ENCODE results near the gene NAA15. TPM values are rescaled to one million over a fixed set of nuclear protein-coding genes. Genes with fewer than 3 reads are reported as not detected.
"Not testable (repeated sequence)": the region's sequence is repeated elsewhere in the genome, so short reads cannot be mapped to it uniquely, and the experiment has no call there.

NAA15 gene
- polyA plus RNA-seq, 1 of the 3 experiments (the other 2 are of a cell fraction) = 7.1 TPM

DNA sequence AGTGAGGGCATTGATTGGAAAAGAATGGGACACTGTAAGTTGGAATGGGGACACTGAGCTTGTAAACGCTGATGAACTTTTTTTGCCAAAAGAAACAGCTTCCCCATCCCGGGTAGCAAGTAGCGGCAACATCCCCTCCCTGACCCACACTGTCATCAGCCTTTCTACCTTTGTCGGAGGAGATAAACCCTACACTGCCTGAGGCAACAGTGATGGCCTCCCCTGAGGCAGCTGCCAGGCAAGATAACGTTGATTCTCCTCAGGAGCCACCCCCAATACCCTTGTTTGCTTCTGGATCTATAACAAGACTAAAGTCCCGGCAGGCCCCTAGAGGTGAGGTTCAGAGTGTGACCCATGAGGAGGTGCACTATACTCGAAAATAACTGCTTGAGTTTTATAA, 142.4 kb downstream of the NAA15 start:
- no peak for DNase-seq
- Histone ChIP-seq H3K9me3 (peaks cover 10% of the 10 kb centered on the region), H3F3A (replicated peaks; ENCODE audit: insufficient read depth) (no peaks in the 10 kb centered on the region), H3K9me2 (no peaks in the 10 kb centered on the region), H3K27ac (ENCODE audit: low read depth in 2 of 2, low read length in 1 of 2) (no peak overlapping the region), H3K9ac (no peak overlapping the region), H3K36me3 (replicated peaks in 1 of 2; ENCODE audit: control insufficient read depth in 1 of 2, insufficient read depth in 2 of 2, low read length in 1 of 2) (no peaks in the 10 kb centered on the region), H3K79me2 (ENCODE audit: insufficient read depth) (no peaks in the 10 kb centered on the region), H3K4me1 (ENCODE audit: control insufficient read depth in 1 of 2, insufficient read depth in 2 of 2, low read depth in 1 of 2, low read length in 1 of 2) (no peaks in the 10 kb centered on the region), H3K4me3 (ENCODE audit: low read depth in 2 of 2, low read length in 1 of 2) (no peak overlapping the region), H4K20me1 (ENCODE audit: insufficient read depth) (no peaks in the 10 kb centered on the region), H3K27me3 (ENCODE audit: insufficient read depth) (no peaks in the 10 kb centered on the region), H3K4me2 (no peak overlapping the region), H2AFZ (ENCODE audit: low read depth) (no peak overlapping the region)
- TF ChIP-seq NFIC (IDR thresholded peaks at IDR 0.05; ENCODE audit: borderline replicate concordance) = no peak
- TF ChIP-seq SMC3 (IDR thresholded peaks at IDR 0.05; ENCODE audit: low read depth, low read length) = no peak
- TF ChIP-seq, protein P1, sequence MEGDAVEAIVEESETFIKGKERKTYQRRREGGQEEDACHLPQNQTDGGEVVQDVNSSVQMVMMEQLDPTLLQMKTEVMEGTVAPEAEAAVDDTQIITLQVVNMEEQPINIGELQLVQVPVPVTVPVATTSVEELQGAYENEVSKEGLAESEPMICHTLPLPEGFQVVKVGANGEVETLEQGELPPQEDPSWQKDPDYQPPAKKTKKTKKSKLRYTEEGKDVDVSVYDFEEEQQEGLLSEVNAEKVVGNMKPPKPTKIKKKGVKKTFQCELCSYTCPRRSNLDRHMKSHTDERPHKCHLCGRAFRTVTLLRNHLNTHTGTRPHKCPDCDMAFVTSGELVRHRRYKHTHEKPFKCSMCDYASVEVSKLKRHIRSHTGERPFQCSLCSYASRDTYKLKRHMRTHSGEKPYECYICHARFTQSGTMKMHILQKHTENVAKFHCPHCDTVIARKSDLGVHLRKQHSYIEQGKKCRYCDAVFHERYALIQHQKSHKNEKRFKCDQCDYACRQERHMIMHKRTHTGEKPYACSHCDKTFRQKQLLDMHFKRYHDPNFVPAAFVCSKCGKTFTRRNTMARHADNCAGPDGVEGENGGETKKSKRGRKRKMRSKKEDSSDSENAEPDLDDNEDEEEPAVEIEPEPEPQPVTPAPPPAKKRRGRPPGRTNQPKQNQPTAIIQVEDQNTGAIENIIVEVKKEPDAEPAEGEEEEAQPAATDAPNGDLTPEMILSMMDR (IDR thresholded peaks at IDR 0.05) = no peak
- TF ChIP-seq GATA2 (CRISPR knock-in tag; IDR thresholded peaks at IDR 0.05) = no peak
- TF ChIP-seq FOSL2 (IDR thresholded peaks at IDR 0.05; ENCODE audit: borderline replicate concordance, low read depth) = no peak
- no peak for TF ChIP-seq FOXJ3 (CRISPR knock-in tag; IDR thresholded peaks at IDR 0.05)
- no peak for TF ChIP-seq ELF1 (IDR thresholded peaks at IDR 0.05)
- no peak for TF ChIP-seq TEAD4 (IDR thresholded peaks at IDR 0.05; ENCODE audit: borderline replicate concordance, insufficient read depth)
- no peak for TF ChIP-seq EP300 (IDR thresholded peaks at IDR 0.05; ENCODE audit: borderline replicate concordance in 1 of 2, low read depth in 1 of 2, low read length in 1 of 2)
- TF ChIP-seq RAD21 (IDR thresholded peaks at IDR 0.05; ENCODE audit: low read length) = no peak
- TF ChIP-seq TCF12 (IDR thresholded peaks at IDR 0.05) = no peak
- TF ChIP-seq POLR2AphosphoS5 (IDR thresholded peaks at IDR 0.05; ENCODE audit: low read depth, low read length) = no peak
- no peak for TF ChIP-seq MXI1 (IDR thresholded peaks at IDR 0.05; ENCODE audit: low read depth, low read length)
- TF ChIP-seq, protein P2, sequence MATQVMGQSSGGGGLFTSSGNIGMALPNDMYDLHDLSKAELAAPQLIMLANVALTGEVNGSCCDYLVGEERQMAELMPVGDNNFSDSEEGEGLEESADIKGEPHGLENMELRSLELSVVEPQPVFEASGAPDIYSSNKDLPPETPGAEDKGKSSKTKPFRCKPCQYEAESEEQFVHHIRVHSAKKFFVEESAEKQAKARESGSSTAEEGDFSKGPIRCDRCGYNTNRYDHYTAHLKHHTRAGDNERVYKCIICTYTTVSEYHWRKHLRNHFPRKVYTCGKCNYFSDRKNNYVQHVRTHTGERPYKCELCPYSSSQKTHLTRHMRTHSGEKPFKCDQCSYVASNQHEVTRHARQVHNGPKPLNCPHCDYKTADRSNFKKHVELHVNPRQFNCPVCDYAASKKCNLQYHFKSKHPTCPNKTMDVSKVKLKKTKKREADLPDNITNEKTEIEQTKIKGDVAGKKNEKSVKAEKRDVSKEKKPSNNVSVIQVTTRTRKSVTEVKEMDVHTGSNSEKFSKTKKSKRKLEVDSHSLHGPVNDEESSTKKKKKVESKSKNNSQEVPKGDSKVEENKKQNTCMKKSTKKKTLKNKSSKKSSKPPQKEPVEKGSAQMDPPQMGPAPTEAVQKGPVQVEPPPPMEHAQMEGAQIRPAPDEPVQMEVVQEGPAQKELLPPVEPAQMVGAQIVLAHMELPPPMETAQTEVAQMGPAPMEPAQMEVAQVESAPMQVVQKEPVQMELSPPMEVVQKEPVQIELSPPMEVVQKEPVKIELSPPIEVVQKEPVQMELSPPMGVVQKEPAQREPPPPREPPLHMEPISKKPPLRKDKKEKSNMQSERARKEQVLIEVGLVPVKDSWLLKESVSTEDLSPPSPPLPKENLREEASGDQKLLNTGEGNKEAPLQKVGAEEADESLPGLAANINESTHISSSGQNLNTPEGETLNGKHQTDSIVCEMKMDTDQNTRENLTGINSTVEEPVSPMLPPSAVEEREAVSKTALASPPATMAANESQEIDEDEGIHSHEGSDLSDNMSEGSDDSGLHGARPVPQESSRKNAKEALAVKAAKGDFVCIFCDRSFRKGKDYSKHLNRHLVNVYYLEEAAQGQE (IDR thresholded peaks at IDR 0.05; ENCODE audit: low read depth, low read length) = no peak
- no peak for TF ChIP-seq FOXM1 (IDR thresholded peaks at IDR 0.05; ENCODE audit: low read depth)
- TF ChIP-seq GABPA (IDR thresholded peaks at IDR 0.05; ENCODE audit: low read depth) = no peak
- TF ChIP-seq NRF1 (IDR thresholded peaks at IDR 0.05; ENCODE audit: low read depth, low read length) = no peak
- TF ChIP-seq EZH2phosphoT487 (IDR thresholded peaks at IDR 0.05; ENCODE audit: borderline replicate concordance, low read depth) = no peak
- no peak for TF ChIP-seq RXRA (IDR thresholded peaks at IDR 0.05; ENCODE audit: borderline replicate concordance, low read depth)
- TF ChIP-seq JUND (IDR thresholded peaks at IDR 0.05) = no peak
- POLR2A ChIA-PET = interaction anchor here (1.2 kb wide), 1 partner anchor 10 kb away, joined by 3 read pairs; no protein-coding TSS in a partner anchor
- 80% methylated on average over 7 of the region's 7 CpGs for WGBS (ENCODE audit: low lambda C conversion rate)
- CTCF ChIA-PET = interaction anchor here (1.4 kb wide), 1 partner anchor 8 kb away, joined by 3 read pairs; no protein-coding TSS in a partner anchor

DNA sequence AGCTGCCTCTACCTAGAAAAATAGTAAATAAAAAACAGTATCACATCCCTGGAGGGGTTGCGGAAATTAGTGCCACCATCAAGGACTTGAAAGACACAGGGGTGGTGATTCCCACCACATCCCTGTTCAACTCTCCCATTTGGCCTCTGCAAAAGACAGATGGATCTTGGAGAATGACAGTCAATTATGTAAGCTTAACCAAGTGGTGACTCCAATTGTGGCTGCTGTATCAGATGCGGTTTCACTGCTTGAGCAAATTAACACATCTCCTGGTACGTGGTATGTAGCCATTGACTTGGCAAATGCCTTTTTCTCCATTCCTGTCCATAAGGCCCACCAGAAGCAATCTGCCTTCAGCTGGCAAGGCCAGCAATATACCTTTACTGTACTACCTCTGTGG, 143.6 kb downstream of the NAA15 start:
- H3K9me3 ChIP-seq; H3K27ac ChIP-seq (ENCODE audit: low read depth in 2 of 2, low read length in 1 of 2); H3K4me1 ChIP-seq (ENCODE audit: control insufficient read depth in 1 of 2, insufficient read depth in 2 of 2, low read depth in 1 of 2, low read length in 1 of 2); H3K79me2 ChIP-seq (ENCODE audit: insufficient read depth); DNase-seq; H3K36me3 ChIP-seq (replicated peaks in 1 of 2; ENCODE audit: control insufficient read depth in 1 of 2, insufficient read depth in 2 of 2, low read length in 1 of 2); H3F3A ChIP-seq (replicated peaks; ENCODE audit: insufficient read depth); H3K4me3 ChIP-seq (ENCODE audit: low read depth in 2 of 2, low read length in 1 of 2); POLR2A ChIA-PET; H3K27me3 ChIP-seq (ENCODE audit: insufficient read depth); H3K9me2 ChIP-seq; H4K20me1 ChIP-seq (ENCODE audit: insufficient read depth); H3K9ac ChIP-seq; H3K4me2 ChIP-seq; H2AFZ ChIP-seq (ENCODE audit: low read depth): not testable (repeated sequence)
- CTCF ChIA-PET = interaction anchor here (1.1 to 1.4 kb wide), 4 partner anchors 8 to 28 kb away, joined by 3 to 4 read pairs (median 3); no protein-coding TSS in a partner anchor
- 67% methylated on average over 3 of the region's 3 CpGs for WGBS (ENCODE audit: low lambda C conversion rate)

DNA sequence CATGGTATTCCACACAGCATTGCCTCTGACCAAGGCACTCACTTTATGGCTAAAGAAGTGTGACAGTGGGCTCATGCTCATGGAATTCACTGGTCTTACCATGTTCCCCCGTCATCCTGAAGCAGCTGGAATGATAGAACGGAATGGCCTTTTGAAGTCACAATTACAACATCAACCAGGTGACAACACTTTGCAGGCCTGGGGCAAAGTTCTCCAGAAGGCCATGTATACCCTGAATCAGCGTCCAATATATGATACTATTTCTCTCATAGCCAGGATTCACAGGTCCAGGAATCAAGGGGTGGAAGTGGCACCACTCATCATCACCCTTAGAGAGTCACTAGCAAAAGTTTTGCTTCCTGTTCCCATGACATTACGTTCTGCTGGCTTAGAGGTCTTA, 145.8 kb downstream of the NAA15 start:
- H3K4me3 ChIP-seq (ENCODE audit: low read depth in 2 of 2, low read length in 1 of 2); H3K9me2 ChIP-seq; H4K20me1 ChIP-seq (ENCODE audit: insufficient read depth); CTCF ChIA-PET; DNase-seq; H3K27ac ChIP-seq (ENCODE audit: low read depth in 2 of 2, low read length in 1 of 2); H3K9me3 ChIP-seq; H3K4me2 ChIP-seq; H2AFZ ChIP-seq (ENCODE audit: low read depth); H3K27me3 ChIP-seq (ENCODE audit: insufficient read depth); POLR2A ChIA-PET; H3F3A ChIP-seq (replicated peaks; ENCODE audit: insufficient read depth); H3K9ac ChIP-seq; H3K4me1 ChIP-seq (ENCODE audit: control insufficient read depth in 1 of 2, insufficient read depth in 2 of 2, low read depth in 1 of 2, low read length in 1 of 2): not testable (repeated sequence)
- peaks cover 18% of the 10 kb centered on the region for H3K79me2 ChIP-seq (ENCODE audit: insufficient read depth)
- peaks cover 0 to 12% of the 10 kb centered on the region in 2 experiments for H3K36me3 ChIP-seq (replicated peaks in 1 of 2; ENCODE audit: control insufficient read depth in 1 of 2, insufficient read depth in 2 of 2, low read length in 1 of 2)
- WGBS (ENCODE audit: low lambda C conversion rate) = 97% methylated on average over 4 of the region's 4 CpGs

Data from SK-N-SH (cell line).